GM19452 (cell line): ENCODE data around the gene CCDC91.

Experiments used
- ATAC-seq: cut with Tn5 transposase; IDR thresholded peaks from one replicate; pipeline ENCODE4 v1.9.1; 2021; ENCODE audit not compliant: unreplicated experiment

The CCDC91 gene

GRCh38 chr12:28574746-28575592 lies 384.7 kb downstream of the CCDC91 start:
- no peak for ATAC-seq

GRCh38 chr12:28575593-28576205 lies 385.4 kb downstream of the CCDC91 start:
- ATAC-seq: no peak

- no peak for ATAC-seq
These were observed 388.1 kb downstream of the CCDC91 start for GRCh38 chr12:28578361-28578760.

- ATAC-seq: no peak
These were observed 388.6 kb downstream of the CCDC91 start for GRCh38 chr12:28578833-28579252.

GRCh38 chr12:28582672-28583376 lies 392.6 kb downstream of the CCDC91 start:
- no peak for ATAC-seq

- ATAC-seq: no peak
These were observed 393.5 kb downstream of the CCDC91 start for GRCh38 chr12:28583701-28584261.

- no peak for ATAC-seq
These were observed 394.9 kb downstream of the CCDC91 start for GRCh38 chr12:28585146-28585545.

GRCh38 chr12:28586481-28586880 lies 396.2 kb downstream of the CCDC91 start:
- ATAC-seq: no peak

GRCh38 chr12:28591831-28592230 lies 401.6 kb downstream of the CCDC91 start:
- no peak for ATAC-seq
